Skeletal muscle tissue (tissue), 4 donors: Measurements from ENCODE around the gene TRAPPC4. TPM values are rescaled to one million over a fixed set of nuclear protein-coding genes. Genes with fewer than 3 reads are reported as not detected.
A peak's percentile ranks its signal among the peaks of the same experiment; 100 is the strongest.
"Not testable (repeated sequence)": the region's sequence is repeated elsewhere in the genome, so short reads cannot be mapped to it uniquely, and the experiment has no call there.

ENCODE experiments used
- H3K27ac ChIP-seq: one replicate; pipeline ENCODE4 v1.7.0; 2013; ENCODE audit warnings: mild to moderate bottlenecking, low read depth, low read length, inconsistent platforms
- H3K27me3 ChIP-seq, 3 donors: one replicate each; pipeline ENCODE4 v1.7.0; 2013; ENCODE audit warnings: low read length in 3 of 3; ENCODE audit not compliant: control insufficient read depth in 3 of 3, insufficient read depth in 3 of 3
- H3K36me3 ChIP-seq, 3 donors: one replicate each; pipeline ENCODE4 v1.7.0; 2013; ENCODE audit warnings: low read length in 3 of 3; ENCODE audit not compliant: control insufficient read depth in 3 of 3, insufficient read depth in 3 of 3
- H3K4me1 ChIP-seq, 3 donors: one replicate each; pipeline ENCODE4 v1.7.0; 2013; ENCODE audit warnings: low read length in 3 of 3, mild to moderate bottlenecking in 3 of 3; ENCODE audit not compliant: control insufficient read depth in 3 of 3, insufficient read depth in 3 of 3
- H3K4me3 ChIP-seq, 3 donors: one replicate each; pipeline ENCODE4 v1.7.0; 2013; ENCODE audit warnings: low read length in 3 of 3
- H3K9ac ChIP-seq, 3 donors: one replicate each; pipeline ENCODE4 v1.7.0; 2013; ENCODE audit warnings: low read length in 3 of 3, mild to moderate bottlenecking in 3 of 3, moderate library complexity in 2 of 3, low read depth in 1 of 3
- H3K9me3 ChIP-seq, 3 donors: one replicate each; pipeline ENCODE4 v1.7.0; 2013; ENCODE audit warnings: low read length in 3 of 3; ENCODE audit not compliant: control insufficient read depth in 3 of 3
- total RNA-seq: library from RNA; depleted of rRNA; stranded (reverse); fragments of >200 nt; gene quantifications from one replicate; pipeline ENCODE4 v1.2.3, GENCODE V29; 2014
- donor health status: Osteomylitis.

TRAPPC4 gene
- total RNA-seq, 1 donor from 2014 or later, result 39.1 TPM

- H3K27ac ChIP-seq, result peak within 1 kb of the TSS; percentile 78
- H3K9ac ChIP-seq, result peak within 1 kb of the TSS; percentile 83 to 90 (median 86)
- H3K9me3 ChIP-seq, result no peaks in the 10 kb centered on the region
- H3K4me1 ChIP-seq, result peaks cover 45 to 48% (median 47%) of the 10 kb centered on the region in 3 donors
- peak within 1 kb of the TSS; percentile 90 to 94 (median 90) for H3K4me3 ChIP-seq
- H3K36me3 ChIP-seq, result peaks cover 8 to 18% (median 15%) of the 10 kb centered on the region in 3 donors
- no peaks in the 10 kb centered on the region for H3K27me3 ChIP-seq
Observed at GRCh38 chr11:119030329-119031047, 11.9 kb downstream of the TRAPPC4 start, which contains the start of gene SLC37A4. TSS of gene SLC37A4 (minus strand) at chr11:119030877.

- no peaks in the 10 kb centered on the region for H3K9me3 ChIP-seq
- no peak overlapping the region for H3K27ac ChIP-seq
- no peak overlapping the region for H3K9ac ChIP-seq
- H3K4me3 ChIP-seq, result no peak overlapping the region
- no peaks in the 10 kb centered on the region for H3K27me3 ChIP-seq
- H3K36me3 ChIP-seq, result peaks cover 4 to 10% (median 5%) of the 10 kb centered on the region in 3 donors
- peaks cover 31 to 34% (median 33%) of the 10 kb centered on the region in 3 donors for H3K4me1 ChIP-seq
Observed at GRCh38 chr11:119031912-119032280, 13.3 kb downstream of the TRAPPC4 start.

GRCh38 chr11:119033421-119033820 lies 14.9 kb downstream of the TRAPPC4 start:
- H3K27ac ChIP-seq, H3K9me3 ChIP-seq, H3K4me3 ChIP-seq, H3K9ac ChIP-seq, H3K27me3 ChIP-seq, H3K36me3 ChIP-seq: not testable (repeated sequence)
- H3K4me1 ChIP-seq, result peaks cover 16 to 19% (median 18%) of the 10 kb centered on the region in 3 donors

GRCh38 chr11:119034813-119035212 lies 16.2 kb downstream of the TRAPPC4 start:
- H3K4me1 ChIP-seq, result peaks cover 2 to 5% (median 4%) of the 10 kb centered on the region in 3 donors
- H3K9ac ChIP-seq, result peak overlapping the region in 1 of 3 donors; percentile 10
- no peak overlapping the region for H3K27ac ChIP-seq
- no peaks in the 10 kb centered on the region for H3K27me3 ChIP-seq
- no peaks in the 10 kb centered on the region for H3K9me3 ChIP-seq
- H3K36me3 ChIP-seq, result no peaks in the 10 kb centered on the region
- H3K4me3 ChIP-seq, result no peak overlapping the region

- no peak overlapping the region for H3K27ac ChIP-seq
Observed at GRCh38 chr11:119038884-119039283, 20.3 kb downstream of the TRAPPC4 start.

GRCh38 chr11:119039471-119039870 lies 20.9 kb downstream of the TRAPPC4 start:
- H3K9me3 ChIP-seq, H3K4me3 ChIP-seq, H3K27me3 ChIP-seq, H3K4me1 ChIP-seq, H3K9ac ChIP-seq, H3K36me3 ChIP-seq, H3K27ac ChIP-seq: not testable (repeated sequence)

More at GRCh38 chr11:119038884-119039283, 20.3 kb downstream of the TRAPPC4 start:
- Histone ChIP-seq H3K9ac (no peak overlapping the region), H3K36me3 (no peaks in the 10 kb centered on the region), H3K4me3 (no peak overlapping the region), H3K27me3 (no peaks in the 10 kb centered on the region), H3K9me3 (no peaks in the 10 kb centered on the region), H3K4me1 (no peaks in the 10 kb centered on the region)

GRCh38 chr11:119041821-119042514 lies 23.4 kb downstream of the TRAPPC4 start:
- Histone ChIP-seq H3K27ac (no peak overlapping the region), H3K9ac (no peak overlapping the region), H3K4me1 (no peaks in the 10 kb centered on the region)

GRCh38 chr11:119042927-119043326 lies 24.4 kb downstream of the TRAPPC4 start:
- Histone ChIP-seq H3K4me3 (no peak overlapping the region), H3K36me3 (peaks cover 22 to 30% (median 30%) of the 10 kb centered on the region in 3 donors), H3K27me3 (no peaks in the 10 kb centered on the region), H3K9ac (no peak overlapping the region), H3K9me3 (no peaks in the 10 kb centered on the region), H3K27ac (no peak overlapping the region), H3K4me1 (no peaks in the 10 kb centered on the region)

More at GRCh38 chr11:119041821-119042514, 23.4 kb downstream of the TRAPPC4 start:
- H3K9me3 ChIP-seq, result no peaks in the 10 kb centered on the region
- H3K4me3 ChIP-seq, result no peak overlapping the region
- peaks cover 15 to 20% (median 20%) of the 10 kb centered on the region in 3 donors for H3K36me3 ChIP-seq
- no peaks in the 10 kb centered on the region for H3K27me3 ChIP-seq

- Histone ChIP-seq H3K9me3 (no peaks in the 10 kb centered on the region), H3K36me3 (peaks cover 40 to 48% (median 48%) of the 10 kb centered on the region in 3 donors), H3K9ac (no peak overlapping the region), H3K27ac (no peak overlapping the region), H3K4me3 (no peak overlapping the region), H3K4me1 (no peaks in the 10 kb centered on the region), H3K27me3 (no peaks in the 10 kb centered on the region)
Observed at GRCh38 chr11:119044708-119045107, 26.1 kb downstream of the TRAPPC4 start.

- H3K4me1 ChIP-seq, result no peaks in the 10 kb centered on the region
- peaks cover 51 to 60% (median 57%) of the 10 kb centered on the region in 3 donors for H3K36me3 ChIP-seq
- no peaks in the 10 kb centered on the region for H3K9me3 ChIP-seq
- H3K27ac ChIP-seq, result no peak overlapping the region
- no peak overlapping the region for H3K4me3 ChIP-seq
- no peaks in the 10 kb centered on the region for H3K27me3 ChIP-seq
- H3K9ac ChIP-seq, result no peak overlapping the region
Observed at GRCh38 chr11:119046489-119046888, 27.9 kb downstream of the TRAPPC4 start.
